NB4 (cell line): ENCODE measurements around the gene ZBTB20.

Experiments used
- CTCF ChIP-seq: IDR thresholded peaks from one replicate; pipeline ENCODE4 v1.5.1; 2012; ENCODE audit warnings: low read depth, low read length
- MAX ChIP-seq: IDR thresholded peaks from 2 replicates; pipeline ENCODE4 v1.6.1; 2011; ENCODE audit warnings: low read depth, low read length
- POLR2A ChIP-seq: IDR thresholded peaks from 2 replicates; pipeline ENCODE4 v1.6.1; 2011; ENCODE audit warnings: mild to moderate bottlenecking; ENCODE audit not compliant: insufficient read length; ENCODE audit errors: extremely low read depth

- TF ChIP-seq CTCF = no peak
- TF ChIP-seq POLR2A = no peak
- TF ChIP-seq MAX = no peak
These were observed 682.5 kb downstream of the ZBTB20 start for GRCh38 chr3:114464548-114464947.
